AG10803 (cell line): Measurements from ENCODE around the gene CYFIP2.

Experiments used
- DNase-seq: peaks from one replicate; pipeline ENCODE4 v3.0.0; 2010; ENCODE audit warnings: low read depth
- H3K4me3 ChIP-seq: 2 replicates; pipeline ENCODE4 v1.5.1; 2011; ENCODE audit warnings: mild to moderate bottlenecking, low read length, control low read depth
- TF ChIP-seq, protein P1 (sequence below): conservative IDR thresholded peaks from 2 replicates; pipeline ENCODE4 v1.5.1; 2011; ENCODE audit warnings: mild to moderate bottlenecking, low read length, control low read depth, inconsistent platforms

The CYFIP2 gene

DNA sequence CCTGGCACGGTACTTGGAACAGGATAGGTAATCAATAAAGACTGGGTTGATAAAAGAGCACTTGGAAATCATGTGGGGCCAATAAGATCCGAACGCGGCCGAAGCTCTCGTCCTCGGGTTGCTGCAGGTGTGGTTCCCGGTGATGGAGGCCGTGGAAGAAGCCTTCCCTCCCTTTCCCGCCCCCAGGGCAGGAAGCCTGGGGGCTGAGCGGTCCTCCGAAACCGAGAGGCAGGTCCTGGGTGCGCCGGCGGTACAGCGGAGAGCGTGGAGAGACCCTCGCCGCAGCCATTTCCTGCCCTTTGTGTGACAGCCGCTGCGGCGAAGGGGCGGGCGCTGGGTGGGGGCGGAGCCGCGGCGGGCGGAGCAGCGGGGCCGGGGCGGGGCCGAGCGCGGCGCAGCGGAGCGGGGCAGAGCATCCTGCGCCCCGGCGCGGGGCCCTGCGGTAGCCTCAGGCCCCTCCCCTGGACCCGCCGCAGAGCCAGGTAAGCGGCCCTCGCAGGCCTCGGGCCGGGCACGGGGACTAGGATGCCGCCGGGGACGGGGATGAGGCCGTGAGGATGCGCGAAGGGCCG lies at the start of gene CYFIP2:
TSS of gene CYFIP2 (plus strand) at position 410 of the 572 bp plus-strand sequence. CDS start 19,239 bp downstream, outside the sequence.
- no peak for DNase-seq
- H3K4me3 ChIP-seq = peak within 1 kb of the TSS; percentile 64
- TF ChIP-seq, protein P1, sequence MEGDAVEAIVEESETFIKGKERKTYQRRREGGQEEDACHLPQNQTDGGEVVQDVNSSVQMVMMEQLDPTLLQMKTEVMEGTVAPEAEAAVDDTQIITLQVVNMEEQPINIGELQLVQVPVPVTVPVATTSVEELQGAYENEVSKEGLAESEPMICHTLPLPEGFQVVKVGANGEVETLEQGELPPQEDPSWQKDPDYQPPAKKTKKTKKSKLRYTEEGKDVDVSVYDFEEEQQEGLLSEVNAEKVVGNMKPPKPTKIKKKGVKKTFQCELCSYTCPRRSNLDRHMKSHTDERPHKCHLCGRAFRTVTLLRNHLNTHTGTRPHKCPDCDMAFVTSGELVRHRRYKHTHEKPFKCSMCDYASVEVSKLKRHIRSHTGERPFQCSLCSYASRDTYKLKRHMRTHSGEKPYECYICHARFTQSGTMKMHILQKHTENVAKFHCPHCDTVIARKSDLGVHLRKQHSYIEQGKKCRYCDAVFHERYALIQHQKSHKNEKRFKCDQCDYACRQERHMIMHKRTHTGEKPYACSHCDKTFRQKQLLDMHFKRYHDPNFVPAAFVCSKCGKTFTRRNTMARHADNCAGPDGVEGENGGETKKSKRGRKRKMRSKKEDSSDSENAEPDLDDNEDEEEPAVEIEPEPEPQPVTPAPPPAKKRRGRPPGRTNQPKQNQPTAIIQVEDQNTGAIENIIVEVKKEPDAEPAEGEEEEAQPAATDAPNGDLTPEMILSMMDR = no peak

DNA sequence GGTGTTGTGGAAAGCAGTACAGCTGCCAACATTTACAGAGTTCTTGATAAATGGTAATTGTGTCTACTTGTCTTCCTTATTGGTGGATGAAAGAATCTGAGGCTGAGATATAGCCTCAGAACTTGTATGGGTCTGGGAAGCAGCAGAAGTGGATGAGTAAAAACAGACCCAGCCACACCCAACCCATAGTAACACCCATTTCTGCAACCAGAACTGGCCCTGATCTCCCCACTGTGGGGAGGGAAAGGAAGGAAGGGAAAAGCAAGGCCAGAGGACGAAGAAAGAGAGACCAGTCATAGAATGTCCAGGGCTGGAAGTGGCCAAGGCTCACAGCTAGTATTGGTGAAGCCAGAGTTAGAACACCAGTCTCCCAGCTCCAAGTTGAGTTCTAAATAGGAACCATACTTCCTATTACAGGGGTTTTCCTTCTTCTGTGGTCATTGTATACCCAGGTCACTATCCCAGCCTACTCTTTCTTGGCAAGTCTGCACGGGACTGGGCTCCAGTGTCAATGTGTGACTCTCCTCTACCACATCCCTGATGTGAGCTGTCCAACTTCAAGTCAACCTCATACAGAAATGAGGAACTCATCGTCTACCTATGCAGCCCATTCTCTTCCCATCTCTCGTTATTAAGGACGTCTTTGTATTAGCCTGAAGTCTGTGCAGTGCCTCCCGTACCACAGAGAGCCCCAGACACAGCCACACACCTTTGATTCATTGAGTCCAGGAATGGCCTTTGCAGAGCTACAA lies 49.4 kb upstream of the CYFIP2 start:
- no peak overlapping the region for H3K4me3 ChIP-seq
- DNase-seq = no peak
- TF ChIP-seq, protein P1 = no peak

DNA sequence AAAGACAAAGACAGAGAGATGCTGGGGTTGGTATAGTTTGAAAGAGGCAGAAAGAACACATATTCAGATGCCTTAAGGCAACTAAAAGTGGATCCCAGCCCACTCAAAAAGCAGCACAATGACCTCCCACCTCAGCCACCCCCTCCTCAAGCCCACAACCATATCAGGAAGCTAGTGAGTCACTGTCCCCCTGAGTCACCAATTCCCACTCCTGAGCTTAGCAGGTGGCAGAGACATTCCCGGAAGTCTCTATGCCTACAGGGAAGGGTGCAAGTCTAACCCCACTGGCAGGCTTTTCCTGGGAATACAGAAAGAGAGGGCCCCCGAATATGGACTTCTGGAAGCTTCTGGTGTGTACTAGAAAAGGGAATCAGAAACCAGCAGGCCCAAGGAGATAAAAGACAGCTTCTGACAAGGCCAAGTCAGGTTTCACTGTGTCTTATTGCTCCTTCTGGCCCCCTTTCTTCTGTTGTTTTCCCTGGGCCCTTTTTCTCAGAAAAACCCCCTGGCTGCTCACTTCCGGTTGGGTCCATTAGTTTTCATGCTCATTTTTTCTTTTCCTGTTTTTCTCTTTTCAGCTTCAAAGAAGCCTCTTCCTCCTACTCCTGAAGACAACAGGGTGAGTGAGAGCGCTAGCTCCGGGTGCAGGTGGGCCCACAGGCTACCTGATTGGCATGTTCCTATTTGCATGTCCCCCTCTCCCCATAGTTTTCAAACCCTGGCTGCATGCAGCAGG lies 48.5 kb upstream of the CYFIP2 start:
- DNase-seq = no peak
- TF ChIP-seq, protein P1 = no peak
- no peak overlapping the region for H3K4me3 ChIP-seq

DNA sequence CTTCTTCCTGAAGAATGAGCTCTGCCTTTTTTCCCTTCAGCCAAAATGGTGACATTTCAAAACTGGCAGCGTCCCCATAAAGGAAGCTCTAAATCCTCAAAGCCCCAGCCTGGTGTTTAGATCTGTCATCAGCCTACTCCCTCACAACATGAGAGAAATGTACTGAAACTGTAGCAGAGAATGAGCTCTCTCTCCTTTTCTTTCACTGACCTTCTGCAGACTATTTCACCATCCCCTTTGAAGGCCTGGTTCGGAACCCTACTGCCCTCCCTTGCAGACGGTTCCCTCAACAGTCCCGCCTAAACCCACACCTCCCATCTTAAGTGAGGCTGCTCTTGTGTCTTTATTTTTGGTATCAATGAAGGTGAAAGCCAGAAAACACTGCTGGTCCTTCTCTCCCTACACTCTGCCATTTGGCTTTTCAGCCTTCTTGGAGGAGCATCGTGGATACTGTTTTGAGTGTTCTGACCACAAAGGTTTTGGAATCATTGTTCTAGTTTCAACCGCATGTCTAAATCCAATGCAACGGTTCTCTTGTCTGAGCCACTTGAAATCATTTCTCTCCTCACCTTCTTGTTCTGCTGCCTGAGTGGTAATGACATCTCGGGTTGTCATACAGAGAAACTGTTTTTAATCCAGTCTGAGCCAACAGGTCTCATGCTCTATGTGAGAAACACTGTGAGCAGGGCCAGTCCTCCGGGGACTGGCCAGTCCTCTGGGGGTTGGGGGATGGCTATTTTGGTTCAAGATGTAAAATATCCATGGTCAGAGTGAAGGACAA lies 46.2 kb upstream of the CYFIP2 start:
- DNase-seq = peak; percentile 71
- TF ChIP-seq, protein P1 = no peak
- no peak overlapping the region for H3K4me3 ChIP-seq

DNA sequence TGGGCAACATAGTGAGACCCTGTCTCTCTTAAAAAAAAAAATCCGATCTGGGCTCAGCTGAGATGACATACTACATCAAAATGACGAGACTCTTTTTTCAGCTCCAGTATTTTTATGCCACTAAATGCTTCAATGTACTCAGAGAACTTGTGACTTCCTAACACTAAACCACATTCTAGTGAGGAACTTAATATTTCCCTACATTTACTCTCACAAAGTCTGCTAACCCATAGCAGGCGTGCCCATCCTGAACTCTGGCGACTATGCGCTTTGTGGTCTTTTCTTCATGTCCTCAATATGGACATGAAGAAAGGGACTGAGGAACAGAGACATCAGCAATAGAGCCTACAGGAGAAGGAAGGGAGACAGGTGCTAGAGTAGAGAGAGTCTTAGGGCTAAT lies 44.0 kb upstream of the CYFIP2 start:
- DNase-seq = no peak
- no peak overlapping the region for H3K4me3 ChIP-seq
- TF ChIP-seq, protein P1 = no peak

DNA sequence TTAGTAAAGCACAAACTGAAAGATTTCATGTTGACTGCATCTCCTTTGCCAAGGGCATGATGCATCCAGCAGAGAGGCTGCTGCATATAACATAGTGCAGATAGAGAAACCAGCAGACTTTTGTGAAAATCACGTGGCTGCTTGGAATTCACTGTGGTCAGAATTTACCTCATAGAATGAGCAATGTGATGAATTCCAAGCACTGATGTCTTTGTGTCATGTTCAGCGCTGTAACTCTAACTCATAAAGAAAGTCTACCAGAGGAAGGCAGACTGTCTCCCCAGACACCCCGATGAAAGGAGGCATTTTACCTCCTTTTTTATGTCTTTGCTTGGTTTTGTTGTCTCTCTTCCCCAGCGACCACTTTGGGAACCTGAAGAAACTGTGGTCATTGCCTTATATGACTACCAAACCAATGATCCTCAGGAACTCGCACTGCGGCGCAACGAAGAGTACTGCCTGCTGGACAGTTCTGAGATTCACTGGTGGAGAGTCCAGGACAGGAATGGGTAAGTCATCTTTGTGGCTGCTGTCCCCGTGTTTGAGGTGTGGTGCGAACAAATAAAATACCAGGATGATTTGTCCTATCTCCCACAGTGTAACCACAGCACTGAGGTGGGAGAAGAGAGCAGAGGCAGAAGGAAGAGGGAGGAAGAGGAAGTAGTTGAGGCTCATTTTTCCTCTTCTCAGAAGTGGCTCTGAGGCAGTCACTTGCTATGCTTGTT lies 43.3 kb upstream of the CYFIP2 start:
- TF ChIP-seq, protein P1 = no peak
- no peak overlapping the region for H3K4me3 ChIP-seq
- DNase-seq = peak; percentile 83
